Right atrium auricular region (tissue), 2 donors: ENCODE measurements around the gene CCNI2. TPM values are rescaled to one million over a fixed set of nuclear protein-coding genes. Genes with fewer than 3 reads are reported as not detected.

Source experiments
- DNase-seq: peaks from one replicate; pipeline ENCODE4 v3.0.0-alpha.2; 2019; ENCODE audit warnings: low spot score
- H3K27ac ChIP-seq, 2 donors: fragments of 200-600 bp; sonication (generic); 1 replicate in 1 of 2; 2 replicates in 1 of 2; pipeline ENCODE4 v1.5.1; 2016 to 2019
- H3K27me3 ChIP-seq, 2 donors: fragments of 200-600 bp; sonication (generic); one replicate each; pipeline versions ENCODE4 v1.5.1 to v1.6.0; 2017 to 2019
- H3K36me3 ChIP-seq: fragments of 200-600 bp; sonication (generic); one replicate; pipeline ENCODE4 v1.5.1; 2016
- H3K4me1 ChIP-seq, 2 donors: fragments of 200-600 bp; sonication (generic); one replicate each; pipeline versions ENCODE4 v1.5.1 to v1.6.0; 2017 to 2019
- H3K4me3 ChIP-seq, 2 donors: fragments of 200-600 bp; sonication (generic); 1 replicate in 1 of 2; 2 replicates in 1 of 2; pipeline ENCODE4 v1.5.1; 2017 to 2019; ENCODE audit warnings: mild to moderate bottlenecking in 1 of 2, moderate library complexity in 1 of 2
- H3K9me3 ChIP-seq, 2 donors: fragments of 200-600 bp; sonication (generic); one replicate each; pipeline ENCODE4 v1.5.1; 2019
- CTCF ChIP-seq, 2 donors: fragments of 200-600 bp; sonication (generic); IDR thresholded peaks; one replicate each; pipeline ENCODE4 v1.5.1; 2019; ENCODE audit warnings: antibody characterized with exemption in 2 of 2
- total RNA-seq, 2 donors: library from RNA; depleted of rRNA; stranded (reverse); fragments of >200 nt; gene quantifications; one replicate each; pipeline ENCODE4 v1.1.0, GENCODE V29; 2016

The CCNI2 gene, protein sequence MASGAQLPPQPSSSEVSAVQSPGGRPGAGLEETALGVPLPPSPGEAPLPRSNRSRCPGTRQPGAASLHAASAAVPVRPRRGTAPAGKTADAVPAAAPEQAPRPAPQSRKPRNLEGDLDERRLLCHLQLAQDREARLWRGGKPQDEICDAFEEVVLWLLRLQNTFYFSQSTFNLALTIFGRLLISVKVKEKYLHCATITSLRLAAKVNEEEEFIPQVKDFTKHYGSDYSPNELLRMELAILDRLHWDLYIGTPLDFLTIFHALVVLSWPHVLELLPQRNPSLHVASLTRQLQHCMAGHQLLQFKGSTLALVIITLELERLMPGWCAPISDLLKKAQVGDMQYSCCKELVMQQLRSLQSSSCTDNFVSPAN
- not detected for total RNA-seq

GRCh38 chr5:132746954-132747615, at the start of gene CCNI2:
Gene CCNI2 (plus strand): TSS chr5:132747426. CDS start chr5:132747496, 70 bp downstream.
- Histone ChIP-seq H3K27me3 (no peaks in the 10 kb centered on the region), H3K9me3 (no peaks in the 10 kb centered on the region), H3K27ac (peak within 1 kb of the TSS in 1 of 2 donors; percentile 3), H3K36me3 (no peaks in the 10 kb centered on the region), H3K4me3 (peak within 1 kb of the TSS; percentile 22 to 54), H3K4me1 (peaks cover 0 to 12% of the 10 kb centered on the region in 2 donors)
- peak in 1 of 2 donors; percentile 48 for TF ChIP-seq CTCF (IDR thresholded peaks at IDR 0.05)
- DNase-seq, result no peak

DNA sequence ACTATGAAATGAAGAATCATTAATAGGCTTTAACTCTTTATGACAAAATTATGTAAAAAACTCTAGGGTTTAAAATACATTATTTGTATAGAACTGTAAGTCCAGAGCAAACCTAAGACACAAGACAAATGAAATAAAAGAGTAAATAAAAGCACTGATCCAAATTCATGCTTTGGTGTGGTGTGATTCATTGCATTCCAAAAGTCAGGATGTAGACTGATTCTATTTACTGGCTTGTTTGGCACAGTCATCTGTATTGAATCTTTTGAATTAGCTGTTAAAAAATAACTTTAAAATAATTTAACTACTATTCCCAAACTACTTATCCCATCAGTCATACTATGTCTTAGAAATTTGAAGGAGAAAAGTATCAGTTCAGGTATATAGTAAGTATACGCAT, 42.4 kb upstream of the CCNI2 start:
- H3K4me3 ChIP-seq, result no peak overlapping the region
- DNase-seq, result no peak
- no peak overlapping the region for H3K27ac ChIP-seq
- peaks cover 19% of the 10 kb centered on the region for H3K36me3 ChIP-seq
- H3K4me1 ChIP-seq, result no peaks in the 10 kb centered on the region
- no peaks in the 10 kb centered on the region for H3K27me3 ChIP-seq
- TF ChIP-seq CTCF (IDR thresholded peaks at IDR 0.05), result no peak
- H3K9me3 ChIP-seq, result no peaks in the 10 kb centered on the region

GRCh38 chr5:132708645-132709044, 38.6 kb upstream of the CCNI2 start:
- Histone ChIP-seq H3K27me3 (no peaks in the 10 kb centered on the region), H3K36me3 (no peaks in the 10 kb centered on the region), H3K27ac (no peak overlapping the region), H3K9me3 (no peaks in the 10 kb centered on the region), H3K4me3 (no peak overlapping the region), H3K4me1 (no peaks in the 10 kb centered on the region)
- no peak for TF ChIP-seq CTCF (IDR thresholded peaks at IDR 0.05)
- no peak for DNase-seq

DNA sequence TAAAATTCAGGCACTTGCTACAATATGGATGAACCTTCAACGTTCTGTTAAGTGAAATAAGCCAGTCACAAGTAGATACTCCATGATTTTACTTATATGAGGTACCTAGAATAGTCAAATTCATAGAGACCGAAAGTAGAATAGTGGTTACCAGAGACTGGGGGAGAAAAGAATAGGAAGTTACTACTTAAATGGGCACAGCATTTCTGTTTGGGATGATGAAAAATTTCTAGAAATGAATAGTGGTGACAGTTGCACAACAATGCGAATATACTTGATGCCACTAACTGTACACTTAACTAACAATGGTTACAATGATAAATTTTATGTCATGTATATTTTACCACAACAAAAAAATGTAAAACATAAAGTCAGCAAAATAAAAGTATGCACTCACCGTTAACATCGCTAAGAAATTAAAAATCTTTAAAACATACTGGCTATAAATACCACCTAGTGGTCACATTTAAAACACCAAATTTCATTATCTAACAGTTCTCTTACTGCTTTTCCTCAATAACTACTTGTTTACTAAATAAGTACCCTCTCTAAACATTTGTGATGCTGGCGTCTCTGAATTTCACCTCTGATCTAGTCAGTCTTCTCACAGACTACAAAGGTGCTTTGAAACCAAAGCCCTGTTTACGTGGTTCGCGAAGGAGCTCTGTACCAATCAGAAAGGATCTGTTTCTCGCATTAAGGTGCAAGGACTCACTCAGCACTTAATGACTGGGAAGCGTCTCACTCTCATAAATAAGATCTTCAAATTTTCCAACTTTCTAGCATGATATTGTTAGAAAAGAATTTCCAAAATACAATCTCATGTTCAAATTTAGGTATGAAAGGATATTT, 32.5 kb upstream of the CCNI2 start:
- H3K4me1 ChIP-seq, result no peaks in the 10 kb centered on the region
- H3K36me3 ChIP-seq, result no peaks in the 10 kb centered on the region
- H3K27ac ChIP-seq, result no peak overlapping the region
- no peak overlapping the region for H3K4me3 ChIP-seq
- H3K9me3 ChIP-seq, result no peaks in the 10 kb centered on the region
- H3K27me3 ChIP-seq, result no peaks in the 10 kb centered on the region
- peak in 1 of 2 donors; percentile 61 for TF ChIP-seq CTCF (IDR thresholded peaks at IDR 0.05)
- DNase-seq, result no peak

DNA sequence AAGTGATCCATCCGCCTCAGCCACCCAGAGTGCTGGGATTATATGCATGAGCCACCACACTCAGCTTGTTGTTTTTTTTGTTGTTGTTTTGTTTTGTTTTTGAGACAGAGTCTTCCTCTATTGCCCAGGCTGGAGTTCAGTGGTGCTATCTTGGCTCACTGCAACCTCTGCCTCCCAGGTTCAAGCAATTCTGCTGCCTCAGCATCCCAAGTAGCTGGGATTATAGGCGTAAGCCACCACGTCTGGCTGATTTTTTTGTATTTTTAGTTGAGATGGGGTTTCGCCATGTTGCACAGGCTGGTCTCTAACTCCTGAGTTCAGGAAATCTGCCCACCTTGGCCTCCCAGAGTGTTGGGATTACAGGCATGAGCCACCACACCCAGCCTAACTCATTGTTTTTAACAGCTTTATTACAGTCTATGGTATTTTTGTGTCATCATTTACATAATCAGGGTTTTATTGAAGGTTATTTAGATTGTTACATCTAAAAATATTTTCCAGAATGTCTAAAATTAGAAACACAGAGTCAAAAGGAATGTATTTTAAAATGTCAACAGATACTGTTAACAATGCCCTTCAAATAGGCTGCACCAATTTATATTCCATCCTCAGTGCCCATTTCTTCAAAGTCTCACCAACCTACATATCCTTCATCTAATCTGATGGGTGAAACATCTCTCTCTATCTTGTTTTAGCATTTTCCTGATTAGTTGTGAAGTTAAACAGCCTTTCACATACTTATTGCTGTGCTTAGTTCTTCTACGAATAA, 28.5 kb upstream of the CCNI2 start:
- no peak for TF ChIP-seq CTCF (IDR thresholded peaks at IDR 0.05)
- Histone ChIP-seq H3K27me3 (no peaks in the 10 kb centered on the region), H3K36me3 (no peaks in the 10 kb centered on the region), H3K9me3 (no peaks in the 10 kb centered on the region), H3K27ac (no peak overlapping the region), H3K4me3 (no peak overlapping the region), H3K4me1 (no peaks in the 10 kb centered on the region)
- no peak for DNase-seq
